Retinal pigment epithelial cell (primary cell): ENCODE results near the gene MIDN.
A peak's percentile ranks its signal among the peaks of the same experiment; 100 is the strongest.
"Not testable (repeated sequence)": the region's sequence is repeated elsewhere in the genome, so short reads cannot be mapped to it uniquely, and the experiment has no call there.

Source experiments
- DNase-seq: peaks from one replicate; pipeline ENCODE4 v3.0.0-alpha.2; 2010; ENCODE audit warnings: low read depth
- H3K4me3 ChIP-seq: 2 replicates; pipeline ENCODE4 v1.5.1; 2011; ENCODE audit warnings: mild to moderate bottlenecking, low read length, control low read depth, moderate library complexity
- TF ChIP-seq, protein P1 (sequence below): conservative IDR thresholded peaks from 2 replicates; pipeline ENCODE4 v1.5.1; 2011; ENCODE audit warnings: low read depth, low read length, control low read depth, inconsistent platforms

Gene MIDN

DNA sequence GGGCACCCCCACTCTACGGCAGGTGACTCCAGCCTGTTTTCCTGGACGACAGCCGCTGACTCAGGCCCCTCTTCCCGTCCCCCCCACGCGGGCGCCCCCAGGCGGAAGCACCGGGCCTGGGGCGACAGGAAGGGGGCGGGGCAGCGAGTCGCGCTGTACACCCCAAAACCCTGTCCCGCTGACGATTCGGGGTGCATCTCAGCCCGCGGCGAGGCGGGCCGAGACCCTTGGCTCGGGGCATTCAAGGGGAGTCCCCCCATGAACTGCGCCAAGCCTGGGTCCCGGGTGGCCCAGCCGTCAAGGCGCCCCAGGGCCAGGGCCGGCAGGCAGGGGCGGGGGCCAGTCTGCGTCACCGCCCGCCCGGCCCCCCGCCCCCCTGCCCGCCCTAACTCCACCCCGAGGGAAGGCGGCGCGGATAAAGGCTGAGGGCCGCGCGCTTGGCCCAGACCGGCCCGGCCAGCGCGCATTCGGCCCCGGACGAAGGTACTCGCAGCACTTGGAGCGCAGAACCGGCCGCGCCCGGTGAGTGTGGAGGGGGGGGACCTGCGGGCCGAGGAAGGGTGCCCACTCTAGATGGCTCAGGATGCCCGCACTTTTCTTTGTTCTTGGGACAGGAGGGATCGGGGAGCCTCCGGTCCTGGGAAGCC lies at the start of gene MIDN:
Gene MIDN (plus strand): TSS at position 445 of the 647 bp plus-strand sequence. CDS start 1,714 bp downstream, outside the sequence.
- TF ChIP-seq, protein P1, sequence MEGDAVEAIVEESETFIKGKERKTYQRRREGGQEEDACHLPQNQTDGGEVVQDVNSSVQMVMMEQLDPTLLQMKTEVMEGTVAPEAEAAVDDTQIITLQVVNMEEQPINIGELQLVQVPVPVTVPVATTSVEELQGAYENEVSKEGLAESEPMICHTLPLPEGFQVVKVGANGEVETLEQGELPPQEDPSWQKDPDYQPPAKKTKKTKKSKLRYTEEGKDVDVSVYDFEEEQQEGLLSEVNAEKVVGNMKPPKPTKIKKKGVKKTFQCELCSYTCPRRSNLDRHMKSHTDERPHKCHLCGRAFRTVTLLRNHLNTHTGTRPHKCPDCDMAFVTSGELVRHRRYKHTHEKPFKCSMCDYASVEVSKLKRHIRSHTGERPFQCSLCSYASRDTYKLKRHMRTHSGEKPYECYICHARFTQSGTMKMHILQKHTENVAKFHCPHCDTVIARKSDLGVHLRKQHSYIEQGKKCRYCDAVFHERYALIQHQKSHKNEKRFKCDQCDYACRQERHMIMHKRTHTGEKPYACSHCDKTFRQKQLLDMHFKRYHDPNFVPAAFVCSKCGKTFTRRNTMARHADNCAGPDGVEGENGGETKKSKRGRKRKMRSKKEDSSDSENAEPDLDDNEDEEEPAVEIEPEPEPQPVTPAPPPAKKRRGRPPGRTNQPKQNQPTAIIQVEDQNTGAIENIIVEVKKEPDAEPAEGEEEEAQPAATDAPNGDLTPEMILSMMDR, result peak; percentile 50
- DNase-seq, result no peak
- peak within 1 kb of the TSS; percentile 70 for H3K4me3 ChIP-seq

DNA sequence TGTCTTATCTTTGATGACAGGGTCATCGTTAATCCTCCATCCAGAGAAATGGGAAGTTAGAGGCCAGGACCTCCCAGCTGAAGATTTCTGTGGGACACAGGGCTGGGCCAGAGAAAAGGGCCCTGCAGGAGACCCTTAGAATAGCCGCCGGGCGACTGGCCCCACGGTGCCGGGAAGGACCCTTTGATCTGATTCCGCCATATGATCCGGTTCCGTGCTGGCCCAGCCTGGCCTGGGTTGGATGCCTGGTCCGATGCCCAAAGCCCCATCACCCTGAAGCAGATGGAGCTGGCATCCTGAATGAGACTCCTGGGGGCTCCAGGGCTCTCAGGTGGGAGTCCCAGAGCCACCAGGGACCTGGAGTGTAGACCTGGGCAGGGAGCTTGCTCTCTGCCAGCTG lies 48.9 kb upstream of the MIDN start:
- DNase-seq, result no peak
- no peak overlapping the region for H3K4me3 ChIP-seq
- TF ChIP-seq, protein P1, result no peak

DNA sequence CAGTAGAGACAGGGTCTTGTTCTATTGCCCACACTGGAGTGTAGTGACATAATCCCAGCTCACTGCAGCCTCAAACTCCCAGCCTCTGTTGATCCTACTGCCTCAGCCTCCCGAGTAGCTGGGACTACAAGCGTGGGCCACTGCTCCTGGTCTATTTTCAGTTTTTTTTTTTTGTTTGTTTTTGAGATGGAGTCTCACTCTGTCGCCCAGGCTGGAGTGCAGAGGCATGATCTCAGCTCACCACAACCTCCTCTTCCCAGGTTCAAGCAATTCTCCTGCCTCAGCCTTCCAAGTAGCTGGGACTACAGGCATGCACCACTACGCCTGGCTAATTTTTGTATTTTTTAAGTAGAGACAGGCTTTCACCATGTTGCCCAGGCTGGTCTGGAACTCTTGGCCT lies 47.8 kb upstream of the MIDN start:
- not testable (repeated sequence) for H3K4me3 ChIP-seq, DNase-seq

DNA sequence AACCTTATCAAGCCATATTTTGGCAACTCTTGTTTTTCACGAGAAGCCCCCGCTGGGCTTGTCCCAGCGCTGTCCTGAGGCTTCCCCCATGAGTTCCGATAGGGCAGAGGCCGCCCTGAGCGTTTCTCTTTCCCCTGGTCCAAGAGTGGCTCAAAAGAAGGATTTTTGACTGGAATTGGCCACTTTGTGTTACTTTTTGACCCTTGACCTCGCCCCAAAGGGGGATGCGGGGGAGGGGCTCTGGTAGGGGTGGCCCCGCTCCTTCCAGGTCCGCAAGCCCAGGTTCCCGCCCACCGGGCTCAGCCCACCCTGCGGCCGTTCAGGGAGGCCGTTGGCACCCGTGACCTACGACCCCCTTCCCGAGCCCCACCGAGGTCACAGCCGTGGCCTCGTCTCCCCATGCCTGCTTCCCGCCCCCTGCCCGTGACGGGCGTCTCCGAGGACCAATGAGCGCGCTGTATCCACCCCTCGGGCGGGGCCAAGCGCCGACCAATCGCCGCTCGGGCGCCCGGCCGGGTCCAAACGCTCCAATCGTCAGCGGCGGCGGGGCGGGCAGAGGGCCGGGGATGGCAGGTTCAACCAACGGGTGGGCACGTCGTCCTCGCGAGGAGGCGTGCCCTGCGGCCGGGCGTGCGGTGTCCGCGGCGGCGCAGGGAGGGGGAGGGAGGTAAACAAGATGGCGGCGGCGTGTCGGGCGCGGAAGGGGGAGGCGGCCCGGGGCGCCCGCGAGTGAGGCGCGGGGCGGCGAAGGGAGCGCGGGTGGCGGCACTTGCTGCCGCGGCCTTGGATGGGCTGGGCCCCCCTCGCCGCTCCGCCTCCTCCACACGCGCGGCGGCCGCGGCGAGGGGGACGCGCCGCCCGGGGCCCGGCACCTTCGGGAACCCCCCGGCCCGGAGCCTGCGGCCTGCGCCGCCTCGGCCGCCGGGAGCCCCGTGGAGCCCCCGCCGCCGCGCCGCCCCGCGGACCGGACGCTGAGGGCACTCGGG lies 43.0 kb upstream of the MIDN start, which contains the start of gene STK11:
Gene STK11 (plus strand): TSS at position 665 of the 986 bp plus-strand sequence. CDS start 1,136 bp downstream, outside the sequence.
- DNase-seq, result peak; percentile 85
- TF ChIP-seq, protein P1, result no peak
- H3K4me3 ChIP-seq, result peak within 1 kb of the TSS; percentile 80

DNA sequence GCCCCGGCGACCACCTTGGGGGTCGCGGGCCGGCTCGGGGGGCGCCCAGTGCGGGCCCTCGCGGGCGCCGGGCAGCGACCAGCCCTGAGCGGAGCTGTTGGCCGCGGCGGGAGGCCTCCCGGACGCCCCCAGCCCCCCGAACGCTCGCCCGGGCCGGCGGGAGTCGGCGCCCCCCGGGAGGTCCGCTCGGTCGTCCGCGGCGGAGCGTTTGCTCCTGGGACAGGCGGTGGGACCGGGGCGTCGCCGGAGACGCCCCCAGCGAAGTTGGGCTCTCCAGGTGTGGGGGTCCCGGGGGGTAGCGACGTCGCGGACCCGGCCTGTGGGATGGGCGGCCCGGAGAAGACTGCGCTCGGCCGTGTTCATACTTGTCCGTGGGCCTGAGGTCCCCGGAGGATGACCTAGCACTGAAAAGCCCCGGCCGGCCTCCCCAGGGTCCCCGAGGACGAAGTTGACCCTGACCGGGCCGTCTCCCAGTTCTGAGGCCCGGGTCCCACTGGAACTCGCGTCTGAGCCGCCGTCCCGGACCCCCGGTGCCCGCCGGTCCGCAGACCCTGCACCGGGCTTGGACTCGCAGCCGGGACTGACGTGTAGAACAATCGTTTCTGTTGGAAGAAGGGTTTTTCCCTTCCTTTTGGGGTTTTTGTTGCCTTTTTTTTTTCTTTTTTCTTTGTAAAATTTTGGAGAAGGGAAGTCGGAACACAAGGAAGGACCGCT lies 42.1 kb upstream of the MIDN start:
- TF ChIP-seq, protein P1, result no peak
- DNase-seq, result no peak
- H3K4me3 ChIP-seq, result peak overlapping the region; percentile 80

DNA sequence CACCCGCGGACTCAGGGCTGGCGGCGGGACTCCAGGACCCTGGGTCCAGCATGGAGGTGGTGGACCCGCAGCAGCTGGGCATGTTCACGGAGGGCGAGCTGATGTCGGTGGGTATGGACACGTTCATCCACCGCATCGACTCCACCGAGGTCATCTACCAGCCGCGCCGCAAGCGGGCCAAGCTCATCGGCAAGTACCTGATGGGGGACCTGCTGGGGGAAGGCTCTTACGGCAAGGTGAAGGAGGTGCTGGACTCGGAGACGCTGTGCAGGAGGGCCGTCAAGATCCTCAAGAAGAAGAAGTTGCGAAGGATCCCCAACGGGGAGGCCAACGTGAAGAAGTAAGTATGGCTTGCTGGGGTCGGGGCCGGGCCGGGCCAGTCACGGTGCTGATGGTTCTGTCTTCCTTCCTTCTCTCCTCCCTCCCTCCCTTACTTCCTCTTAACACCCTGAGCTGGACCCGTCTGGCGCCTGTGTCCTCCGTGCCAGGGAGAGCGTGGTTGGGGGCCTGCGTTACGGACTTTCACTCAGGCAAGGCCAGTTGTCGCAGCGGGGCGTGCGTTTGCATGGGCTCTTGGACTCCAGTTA lies 41.4 kb upstream of the MIDN start:
- no peak for DNase-seq
- TF ChIP-seq, protein P1, result no peak
- peak overlapping the region; percentile 80 for H3K4me3 ChIP-seq

DNA sequence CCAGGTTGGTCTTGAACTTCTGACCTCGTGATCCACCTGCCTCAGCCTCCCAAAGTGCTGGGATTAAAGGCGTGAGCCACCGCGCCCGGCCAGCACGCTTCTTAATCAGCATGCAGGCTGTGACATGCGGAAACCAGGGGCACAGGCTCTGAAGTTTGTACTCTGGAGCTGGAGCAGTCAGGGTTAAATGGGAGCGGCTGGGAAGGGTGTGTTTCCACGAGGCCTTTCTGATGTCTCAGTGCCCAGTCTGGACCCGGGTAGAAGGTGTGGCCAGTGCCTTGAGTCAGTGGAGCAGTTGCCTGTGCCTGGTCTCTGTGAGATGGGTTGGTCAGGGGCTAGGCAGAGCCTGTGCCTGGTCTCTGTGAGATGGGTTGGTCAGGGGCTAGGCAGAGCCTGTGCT lies 39.6 kb upstream of the MIDN start:
- H3K4me3 ChIP-seq, DNase-seq: not testable (repeated sequence)
